Progenitor cell of endocrine pancreas (in vitro differentiated cells): Measurements from ENCODE around the gene KCNIP4. TPM values are rescaled to one million over a fixed set of nuclear protein-coding genes. Genes with fewer than 3 reads are reported as not detected.

Experiments used
- DNase-seq: peaks from one replicate; pipeline ENCODE4 v3.0.0; 2021; ENCODE audit warnings: low spot score; ENCODE audit not compliant: unreplicated experiment
- H3K27ac Mint-ChIP-seq: 2 replicates; pipeline ENCODE4 v1.8.0; 2021; ENCODE audit warnings: mild to moderate bottlenecking, moderate library complexity, mixed read lengths
- H3K27me3 Mint-ChIP-seq: 2 replicates; pipeline ENCODE4 v1.8.0; 2021; ENCODE audit warnings: mixed read lengths
- H3K36me3 Mint-ChIP-seq: 2 replicates; pipeline ENCODE4 v1.8.0; 2022; ENCODE audit warnings: mixed read lengths; ENCODE audit not compliant: insufficient read depth
- H3K4me1 Mint-ChIP-seq: 2 replicates; pipeline ENCODE4 v1.8.0; 2021; ENCODE audit warnings: low read depth, mixed read lengths
- H3K4me3 Mint-ChIP-seq: 2 replicates; pipeline ENCODE4 v1.8.0; 2021; ENCODE audit warnings: low read depth, mild to moderate bottlenecking, moderate library complexity, mixed read lengths
- H3K9me3 Mint-ChIP-seq: 2 replicates; pipeline ENCODE4 v1.8.0; 2021; ENCODE audit warnings: low read depth, mixed read lengths
- CTCF ChIP-seq: fragments of 200-600 bp; sonication (generic); IDR thresholded peaks from one replicate; pipeline ENCODE4 v1.5.0; 2021; ENCODE audit warnings: antibody characterized with exemption, mild to moderate bottlenecking; ENCODE audit not compliant: unreplicated experiment
- total RNA-seq: library from RNA; stranded (reverse); gene quantifications from 2 replicates; pipeline ENCODE4 v1.2.1, GENCODE V29; 2021

KCNIP4 gene
- total RNA-seq, 1 donor from 2014 or later = 0.43 TPM

DNA sequence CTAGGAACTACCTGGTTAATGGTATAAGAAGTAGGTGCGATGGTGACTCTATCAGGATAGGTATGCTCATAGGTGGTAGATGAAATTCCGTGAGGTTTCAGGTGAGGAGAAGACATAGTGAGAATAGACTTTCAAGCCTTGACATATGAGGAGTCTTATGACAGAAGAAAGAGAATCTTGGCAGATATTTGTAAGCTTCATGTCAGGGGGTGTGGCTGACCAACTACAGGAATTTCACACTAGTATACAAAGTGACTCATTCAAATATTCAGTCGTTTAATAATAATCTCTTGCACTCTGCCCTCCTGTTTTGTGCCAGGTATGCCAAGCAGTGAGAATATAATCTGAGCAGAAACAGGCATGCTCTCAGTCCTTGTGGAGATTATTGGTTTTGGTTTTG, 1225.6 kb downstream of the KCNIP4 start:
- H3K27ac Mint-ChIP-seq = no peak overlapping the region
- no peak for TF ChIP-seq CTCF
- no peak for DNase-seq

GRCh38 chr4:20711335-20711734, 1237.2 kb downstream of the KCNIP4 start:
- H3K4me3 Mint-ChIP-seq = no peak overlapping the region
- H3K9me3 Mint-ChIP-seq = peaks cover 2% of the 10 kb centered on the region
- no peak for DNase-seq
- no peaks in the 10 kb centered on the region for H3K4me1 Mint-ChIP-seq
- TF ChIP-seq CTCF = no peak
- H3K27me3 Mint-ChIP-seq = no peaks in the 10 kb centered on the region
- H3K36me3 Mint-ChIP-seq = peaks cover 28% of the 10 kb centered on the region
- H3K27ac Mint-ChIP-seq = no peak overlapping the region

More for the DNA sequence above, 1225.6 kb downstream of the KCNIP4 start:
- Mint-ChIP-seq H3K27me3 (no peaks in the 10 kb centered on the region), H3K36me3 (peaks cover 59% of the 10 kb centered on the region), H3K9me3 (peaks cover 27% of the 10 kb centered on the region), H3K4me3 (no peak overlapping the region), H3K4me1 (no peaks in the 10 kb centered on the region)

GRCh38 chr4:20700007-20700761, 1248.4 kb downstream of the KCNIP4 start, which contains the start of gene PACRGL:
PACRGL (plus strand) TSS chr4:20700458; CDS start chr4:20704482, 4,024 bp downstream.
- Mint-ChIP-seq H3K27me3 (peaks cover 3% of the 10 kb centered on the region), H3K36me3 (peaks cover 6% of the 10 kb centered on the region), H3K4me3 (peak within 1 kb of the TSS; percentile 94), H3K4me1 (peaks cover 16% of the 10 kb centered on the region), H3K9me3 (no peaks in the 10 kb centered on the region), H3K27ac (peak within 1 kb of the TSS; percentile 98)
- TF ChIP-seq CTCF = no peak
- DNase-seq = peak; percentile 78

DNA sequence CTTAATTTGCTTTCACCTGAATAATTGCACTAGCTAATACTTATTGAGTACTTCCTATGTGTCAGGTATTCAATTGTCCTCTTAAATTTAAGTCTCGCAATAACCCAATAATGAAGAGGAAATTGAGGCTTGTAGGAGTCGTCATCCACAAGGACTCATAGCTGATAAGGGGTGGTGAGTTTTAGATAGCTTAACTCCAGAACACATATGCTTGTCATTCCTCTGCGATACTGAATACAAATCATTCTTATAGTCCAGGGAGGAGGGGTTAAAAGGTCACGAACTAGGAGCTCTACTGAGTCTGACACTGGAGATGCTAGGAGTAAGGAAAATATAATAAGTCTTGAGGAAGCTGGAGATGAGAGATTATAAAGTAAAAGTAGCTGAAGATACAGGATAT, 1249.8 kb downstream of the KCNIP4 start:
- no peak for DNase-seq
- Mint-ChIP-seq H3K27me3 (peaks cover 3% of the 10 kb centered on the region), H3K9me3 (no peaks in the 10 kb centered on the region), H3K4me3 (peak overlapping the region; percentile 28), H3K4me1 (peaks cover 16% of the 10 kb centered on the region), H3K36me3 (no peaks in the 10 kb centered on the region), H3K27ac (no peak overlapping the region)
- TF ChIP-seq CTCF = no peak

- Mint-ChIP-seq H3K4me1 (peaks cover 16% of the 10 kb centered on the region), H3K9me3 (no peaks in the 10 kb centered on the region), H3K27ac (peak overlapping the region; percentile 2), H3K4me3 (no peak overlapping the region), H3K27me3 (peaks cover 3% of the 10 kb centered on the region), H3K36me3 (no peaks in the 10 kb centered on the region)
- DNase-seq = no peak
- TF ChIP-seq CTCF = no peak
Observed at GRCh38 chr4:20698382-20698781, 1250.2 kb downstream of the KCNIP4 start.
